ENCODE measurements around the gene COA7. TPM values are rescaled to one million over a fixed set of nuclear protein-coding genes. Genes with fewer than 3 reads are reported as not detected.

COA7 gene
- polyA plus RNA-seq, 3 donors: 4.8 to 8.5 (median 6.2) TPM

GRCh38 chr1:52669696-52670095 lies 28.5 kb downstream of the COA7 start:
- Histone ChIP-seq H3K4me2 (replicated peaks; ENCODE audit: extremely low read depth, low read length, poor library complexity, severe bottlenecking) (no peak overlapping the region), H3K36me3 (replicated peaks in 1 of 2; ENCODE audit: control insufficient read depth in 1 of 2, insufficient read depth in 2 of 2, low read length in 2 of 2) (no peaks in the 10 kb centered on the region), H3K9me3 (replicated peaks in 1 of 2; ENCODE audit: control insufficient read depth in 1 of 2, insufficient read depth in 1 of 2, low read length in 2 of 2) (no peaks in the 10 kb centered on the region), H2AFZ (ENCODE audit: insufficient read depth, low read depth, low read length, poor library complexity, severe bottlenecking) (no peak overlapping the region), H4K20me1 (ENCODE audit: insufficient read depth, low read length) (no peaks in the 10 kb centered on the region), H3K27me3 (ENCODE audit: control insufficient read depth in 2 of 2, insufficient read depth in 2 of 2, low read length in 2 of 2) (no peaks in the 10 kb centered on the region), H3K4me3 (replicated peaks in 1 of 3; ENCODE audit: low read depth in 2 of 3, low read length in 3 of 3) (no peak overlapping the region), H3K79me2 (ENCODE audit: insufficient read depth, low read length) (no peaks in the 10 kb centered on the region), H3K4me1 (ENCODE audit: control insufficient read depth in 1 of 2, insufficient read depth in 2 of 2, low read length in 2 of 2) (no peaks in the 10 kb centered on the region), H3K27ac (ENCODE audit: low read depth in 1 of 2, low read length in 2 of 2) (no peak overlapping the region), H3K9ac (ENCODE audit: insufficient read depth, low read length, poor library complexity, severe bottlenecking) (no peak overlapping the region)
- H3K27me3 Mint-ChIP-seq (ENCODE audit: low read depth in 3 of 3): peaks cover 0 to 2% (median 0%) of the 10 kb centered on the region in 3 donors
- no CpG with 5 or more reads among the region's 1 CpG for WGBS (ENCODE audit: insufficient coverage)
- TF ChIP-seq, protein P1, sequence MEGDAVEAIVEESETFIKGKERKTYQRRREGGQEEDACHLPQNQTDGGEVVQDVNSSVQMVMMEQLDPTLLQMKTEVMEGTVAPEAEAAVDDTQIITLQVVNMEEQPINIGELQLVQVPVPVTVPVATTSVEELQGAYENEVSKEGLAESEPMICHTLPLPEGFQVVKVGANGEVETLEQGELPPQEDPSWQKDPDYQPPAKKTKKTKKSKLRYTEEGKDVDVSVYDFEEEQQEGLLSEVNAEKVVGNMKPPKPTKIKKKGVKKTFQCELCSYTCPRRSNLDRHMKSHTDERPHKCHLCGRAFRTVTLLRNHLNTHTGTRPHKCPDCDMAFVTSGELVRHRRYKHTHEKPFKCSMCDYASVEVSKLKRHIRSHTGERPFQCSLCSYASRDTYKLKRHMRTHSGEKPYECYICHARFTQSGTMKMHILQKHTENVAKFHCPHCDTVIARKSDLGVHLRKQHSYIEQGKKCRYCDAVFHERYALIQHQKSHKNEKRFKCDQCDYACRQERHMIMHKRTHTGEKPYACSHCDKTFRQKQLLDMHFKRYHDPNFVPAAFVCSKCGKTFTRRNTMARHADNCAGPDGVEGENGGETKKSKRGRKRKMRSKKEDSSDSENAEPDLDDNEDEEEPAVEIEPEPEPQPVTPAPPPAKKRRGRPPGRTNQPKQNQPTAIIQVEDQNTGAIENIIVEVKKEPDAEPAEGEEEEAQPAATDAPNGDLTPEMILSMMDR (IDR thresholded peaks at IDR 0.05): no peak
- peak overlapping the region in 1 of 7 donors; percentile 70 for H3K27ac Mint-ChIP-seq
- no peak for DNase-seq
- intact Hi-C loops (cut with micrococcal nuclease): no loop called here
- no peak overlapping the region for H3K4me3 Mint-ChIP-seq
- no peaks in the 10 kb centered on the region for H3K36me3 Mint-ChIP-seq
- peaks cover 4% of the 10 kb centered on the region for H3K4me1 Mint-ChIP-seq
- H3K9me3 Mint-ChIP-seq: no peaks in the 10 kb centered on the region

GRCh38 chr1:52668711-52669110 lies 29.4 kb downstream of the COA7 start:
- H3K79me2 ChIP-seq (ENCODE audit: insufficient read depth, low read length): no peaks in the 10 kb centered on the region
- Mint-ChIP-seq H3K27me3 (ENCODE audit: low read depth in 3 of 3) (peaks cover 0 to 2% (median 0%) of the 10 kb centered on the region in 3 donors), H3K36me3 (no peaks in the 10 kb centered on the region), H3K4me3 (no peak overlapping the region), H3K4me1 (no peaks in the 10 kb centered on the region), H3K9me3 (no peaks in the 10 kb centered on the region), H3K27ac (no peak overlapping the region)
- H3K9ac ChIP-seq (ENCODE audit: insufficient read depth, low read length, poor library complexity, severe bottlenecking): no peak overlapping the region
- H4K20me1 ChIP-seq (ENCODE audit: insufficient read depth, low read length): no peaks in the 10 kb centered on the region
- TF ChIP-seq, protein P1 (IDR thresholded peaks at IDR 0.05): no peak
- 96% methylated on average over 2 of the region's 2 CpGs for WGBS (ENCODE audit: insufficient coverage)
- no peak overlapping the region for H3K4me3 ChIP-seq (replicated peaks in 1 of 3; ENCODE audit: low read depth in 2 of 3, low read length in 3 of 3)
- no peak overlapping the region for H3K4me2 ChIP-seq (replicated peaks; ENCODE audit: extremely low read depth, low read length, poor library complexity, severe bottlenecking)
- H3K9me3 ChIP-seq (replicated peaks in 1 of 2; ENCODE audit: control insufficient read depth in 1 of 2, insufficient read depth in 1 of 2, low read length in 2 of 2): no peaks in the 10 kb centered on the region
- no peak overlapping the region for H2AFZ ChIP-seq (ENCODE audit: insufficient read depth, low read depth, low read length, poor library complexity, severe bottlenecking)
- no peaks in the 10 kb centered on the region for H3K4me1 ChIP-seq (ENCODE audit: control insufficient read depth in 1 of 2, insufficient read depth in 2 of 2, low read length in 2 of 2)
- intact Hi-C loops (cut with micrococcal nuclease): no loop called here
- H3K27me3 ChIP-seq (ENCODE audit: control insufficient read depth in 2 of 2, insufficient read depth in 2 of 2, low read length in 2 of 2): no peaks in the 10 kb centered on the region
- no peaks in the 10 kb centered on the region for H3K36me3 ChIP-seq (replicated peaks in 1 of 2; ENCODE audit: control insufficient read depth in 1 of 2, insufficient read depth in 2 of 2, low read length in 2 of 2)
- DNase-seq: no peak
- no peak overlapping the region for H3K27ac ChIP-seq (ENCODE audit: low read depth in 1 of 2, low read length in 2 of 2)

Measured in CD14-positive monocyte (primary cell).